PFSK-1 (cell line): ENCODE measurements around the gene RAB37.

ENCODE experiments used
- POLR2AphosphoS5 ChIP-seq: IDR thresholded peaks from 2 replicates; pipeline ENCODE4 v1.6.1; 2012; ENCODE audit warnings: low read depth, mild to moderate bottlenecking, control low read depth, low read length, moderate library complexity
- TF ChIP-seq, protein P1 (sequence below), 2 experiments: IDR thresholded peaks; 2 replicates each; pipeline versions ENCODE4 v1.6.1 to v1.8.0; 2011 to 2012; ENCODE audit warnings: low read depth in 2 of 2, low read length in 2 of 2, control low read depth in 1 of 2, inconsistent platforms in 1 of 2, mild to moderate bottlenecking in 1 of 2, moderate library complexity in 1 of 2; ENCODE audit not compliant: insufficient read depth in 1 of 2

GRCh38 chr17:74695629-74696028 is 41.4 kb upstream of the RAB37 start:
- TF ChIP-seq POLR2AphosphoS5, result no peak
- TF ChIP-seq, protein P1, sequence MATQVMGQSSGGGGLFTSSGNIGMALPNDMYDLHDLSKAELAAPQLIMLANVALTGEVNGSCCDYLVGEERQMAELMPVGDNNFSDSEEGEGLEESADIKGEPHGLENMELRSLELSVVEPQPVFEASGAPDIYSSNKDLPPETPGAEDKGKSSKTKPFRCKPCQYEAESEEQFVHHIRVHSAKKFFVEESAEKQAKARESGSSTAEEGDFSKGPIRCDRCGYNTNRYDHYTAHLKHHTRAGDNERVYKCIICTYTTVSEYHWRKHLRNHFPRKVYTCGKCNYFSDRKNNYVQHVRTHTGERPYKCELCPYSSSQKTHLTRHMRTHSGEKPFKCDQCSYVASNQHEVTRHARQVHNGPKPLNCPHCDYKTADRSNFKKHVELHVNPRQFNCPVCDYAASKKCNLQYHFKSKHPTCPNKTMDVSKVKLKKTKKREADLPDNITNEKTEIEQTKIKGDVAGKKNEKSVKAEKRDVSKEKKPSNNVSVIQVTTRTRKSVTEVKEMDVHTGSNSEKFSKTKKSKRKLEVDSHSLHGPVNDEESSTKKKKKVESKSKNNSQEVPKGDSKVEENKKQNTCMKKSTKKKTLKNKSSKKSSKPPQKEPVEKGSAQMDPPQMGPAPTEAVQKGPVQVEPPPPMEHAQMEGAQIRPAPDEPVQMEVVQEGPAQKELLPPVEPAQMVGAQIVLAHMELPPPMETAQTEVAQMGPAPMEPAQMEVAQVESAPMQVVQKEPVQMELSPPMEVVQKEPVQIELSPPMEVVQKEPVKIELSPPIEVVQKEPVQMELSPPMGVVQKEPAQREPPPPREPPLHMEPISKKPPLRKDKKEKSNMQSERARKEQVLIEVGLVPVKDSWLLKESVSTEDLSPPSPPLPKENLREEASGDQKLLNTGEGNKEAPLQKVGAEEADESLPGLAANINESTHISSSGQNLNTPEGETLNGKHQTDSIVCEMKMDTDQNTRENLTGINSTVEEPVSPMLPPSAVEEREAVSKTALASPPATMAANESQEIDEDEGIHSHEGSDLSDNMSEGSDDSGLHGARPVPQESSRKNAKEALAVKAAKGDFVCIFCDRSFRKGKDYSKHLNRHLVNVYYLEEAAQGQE (IDR thresholded peaks at IDR 0.05; ENCODE audit: insufficient read depth in 1 of 2, low read depth in 2 of 2, low read length in 2 of 2), result no peak
